Measurements from ENCODE around the gene INPP5J.

Gene INPP5J

GRCh38 chr22:31121403-31121802, 1.4 kb upstream of the INPP5J start:
- no peaks in the 10 kb centered on the region for H3K9me3 ChIP-seq (ENCODE audit: control insufficient read depth, insufficient read depth, low read length)
- no peak overlapping the region for H3K9ac ChIP-seq (ENCODE audit: low read depth, low read length)
- no peaks in the 10 kb centered on the region for H3K36me3 ChIP-seq (ENCODE audit: insufficient read depth, low read length)
- peaks cover 15% of the 10 kb centered on the region for H3K4me1 ChIP-seq (ENCODE audit: insufficient read depth, low read length)

- H3K9me3 ChIP-seq (ENCODE audit: control insufficient read depth, insufficient read depth, low read length), result no peaks in the 10 kb centered on the region
- H3K36me3 ChIP-seq (ENCODE audit: insufficient read depth, low read length), result no peaks in the 10 kb centered on the region
- peaks cover 15% of the 10 kb centered on the region for H3K4me1 ChIP-seq (ENCODE audit: insufficient read depth, low read length)
- H3K9ac ChIP-seq (ENCODE audit: low read depth, low read length), result no peak overlapping the region
These were observed 602 bp upstream of the INPP5J start for GRCh38 chr22:31122196-31122531.

- no peaks in the 10 kb centered on the region for H3K36me3 ChIP-seq (ENCODE audit: insufficient read depth, low read length)
- H3K9ac ChIP-seq (ENCODE audit: low read depth, low read length), result peak overlapping the region; percentile 54
- peaks cover 15% of the 10 kb centered on the region for H3K4me1 ChIP-seq (ENCODE audit: insufficient read depth, low read length)
- no peaks in the 10 kb centered on the region for H3K9me3 ChIP-seq (ENCODE audit: control insufficient read depth, insufficient read depth, low read length)
These were observed 481 bp downstream of the INPP5J start for GRCh38 chr22:31123292-31123602.

GRCh38 chr22:31124290-31124689, 1.5 kb downstream of the INPP5J start:
- Histone ChIP-seq H3K4me1 (ENCODE audit: insufficient read depth, low read length) (peaks cover 12% of the 10 kb centered on the region), H3K9ac (ENCODE audit: low read depth, low read length) (no peak overlapping the region), H3K9me3 (ENCODE audit: control insufficient read depth, insufficient read depth, low read length) (no peaks in the 10 kb centered on the region), H3K36me3 (ENCODE audit: insufficient read depth, low read length) (no peaks in the 10 kb centered on the region)

GRCh38 chr22:31124811-31125465, 2.2 kb downstream of the INPP5J start:
- peaks cover 11% of the 10 kb centered on the region for H3K4me1 ChIP-seq (ENCODE audit: insufficient read depth, low read length)
- no peaks in the 10 kb centered on the region for H3K9me3 ChIP-seq (ENCODE audit: control insufficient read depth, insufficient read depth, low read length)
- H3K9ac ChIP-seq (ENCODE audit: low read depth, low read length), result no peak overlapping the region
- no peaks in the 10 kb centered on the region for H3K36me3 ChIP-seq (ENCODE audit: insufficient read depth, low read length)

GRCh38 chr22:31125521-31126117, 2.9 kb downstream of the INPP5J start:
- no peaks in the 10 kb centered on the region for H3K9me3 ChIP-seq (ENCODE audit: control insufficient read depth, insufficient read depth, low read length)
- no peak overlapping the region for H3K9ac ChIP-seq (ENCODE audit: low read depth, low read length)
- H3K36me3 ChIP-seq (ENCODE audit: insufficient read depth, low read length), result no peaks in the 10 kb centered on the region
- peaks cover 11% of the 10 kb centered on the region for H3K4me1 ChIP-seq (ENCODE audit: insufficient read depth, low read length)

- Histone ChIP-seq H3K9me3 (ENCODE audit: control insufficient read depth, insufficient read depth, low read length) (no peaks in the 10 kb centered on the region), H3K9ac (ENCODE audit: low read depth, low read length) (no peak overlapping the region), H3K4me1 (ENCODE audit: insufficient read depth, low read length) (peaks cover 11% of the 10 kb centered on the region), H3K36me3 (ENCODE audit: insufficient read depth, low read length) (no peaks in the 10 kb centered on the region)
These were observed 3.5 kb downstream of the INPP5J start for GRCh38 chr22:31126128-31126868.

GRCh38 chr22:31126869-31127175, 4.1 kb downstream of the INPP5J start:
- Histone ChIP-seq H3K9ac (ENCODE audit: low read depth, low read length) (no peak overlapping the region), H3K36me3 (ENCODE audit: insufficient read depth, low read length) (no peaks in the 10 kb centered on the region), H3K9me3 (ENCODE audit: control insufficient read depth, insufficient read depth, low read length) (no peaks in the 10 kb centered on the region), H3K4me1 (ENCODE audit: insufficient read depth, low read length) (peaks cover 11% of the 10 kb centered on the region)

GRCh38 chr22:31127181-31127772, 4.5 kb downstream of the INPP5J start:
- H3K4me1 ChIP-seq (ENCODE audit: insufficient read depth, low read length), result peaks cover 11% of the 10 kb centered on the region
- H3K36me3 ChIP-seq (ENCODE audit: insufficient read depth, low read length), result no peaks in the 10 kb centered on the region
- H3K9me3 ChIP-seq (ENCODE audit: control insufficient read depth, insufficient read depth, low read length), result no peaks in the 10 kb centered on the region
- peak overlapping the region; percentile 20; the same call in 1 of the 2 replicates for H3K9ac ChIP-seq (ENCODE audit: low read depth, low read length)

GRCh38 chr22:31128156-31128555, 5.4 kb downstream of the INPP5J start:
- no peak overlapping the region for H3K9ac ChIP-seq (ENCODE audit: low read depth, low read length)
- H3K9me3 ChIP-seq (ENCODE audit: control insufficient read depth, insufficient read depth, low read length), result no peaks in the 10 kb centered on the region
- no peaks in the 10 kb centered on the region for H3K36me3 ChIP-seq (ENCODE audit: insufficient read depth, low read length)
- H3K4me1 ChIP-seq (ENCODE audit: insufficient read depth, low read length), result peaks cover 5% of the 10 kb centered on the region; the same call in 1 of the 2 replicates

- Histone ChIP-seq H3K4me1 (ENCODE audit: insufficient read depth, low read length) (no peaks in the 10 kb centered on the region; the same call in 1 of the 2 replicates), H3K9me3 (ENCODE audit: control insufficient read depth, insufficient read depth, low read length) (no peaks in the 10 kb centered on the region), H3K36me3 (ENCODE audit: insufficient read depth, low read length) (peaks cover 11% of the 10 kb centered on the region; the same call in 1 of the 2 replicates), H3K9ac (ENCODE audit: low read depth, low read length) (no peak overlapping the region)
These were observed 8.1 kb downstream of the INPP5J start for GRCh38 chr22:31130873-31131272.

- Histone ChIP-seq H3K9ac (ENCODE audit: low read depth, low read length) (no peak overlapping the region), H3K36me3 (ENCODE audit: insufficient read depth, low read length) (peaks cover 11% of the 10 kb centered on the region; the same call in 1 of the 2 replicates), H3K9me3 (ENCODE audit: control insufficient read depth, insufficient read depth, low read length) (no peaks in the 10 kb centered on the region), H3K4me1 (ENCODE audit: insufficient read depth, low read length) (no peaks in the 10 kb centered on the region; the same call in 1 of the 2 replicates)
These were observed 11.1 kb downstream of the INPP5J start for GRCh38 chr22:31133911-31134310.

- Histone ChIP-seq H3K9me3 (ENCODE audit: control insufficient read depth, insufficient read depth, low read length) (no peaks in the 10 kb centered on the region), H3K36me3 (ENCODE audit: insufficient read depth, low read length) (peaks cover 11% of the 10 kb centered on the region; the same call in 1 of the 2 replicates), H3K4me1 (ENCODE audit: insufficient read depth, low read length) (peaks cover 3% of the 10 kb centered on the region; the same call in 1 of the 2 replicates), H3K9ac (ENCODE audit: low read depth, low read length) (no peak overlapping the region)
These were observed 11.9 kb downstream of the INPP5J start for GRCh38 chr22:31134688-31135087.

GRCh38 chr22:31135706-31136105, 12.9 kb downstream of the INPP5J start:
- peaks cover 5% of the 10 kb centered on the region for H3K4me1 ChIP-seq (ENCODE audit: insufficient read depth, low read length)
- H3K36me3 ChIP-seq (ENCODE audit: insufficient read depth, low read length), result peaks cover 11% of the 10 kb centered on the region; the same call in 1 of the 2 replicates
- H3K9ac ChIP-seq (ENCODE audit: low read depth, low read length), result no peak overlapping the region
- H3K9me3 ChIP-seq (ENCODE audit: control insufficient read depth, insufficient read depth, low read length), result no peaks in the 10 kb centered on the region

- H3K9ac ChIP-seq (ENCODE audit: low read depth, low read length), result no peak overlapping the region
- no peaks in the 10 kb centered on the region for H3K9me3 ChIP-seq (ENCODE audit: control insufficient read depth, insufficient read depth, low read length)
- peaks cover 9% of the 10 kb centered on the region for H3K4me1 ChIP-seq (ENCODE audit: insufficient read depth, low read length)
- H3K36me3 ChIP-seq (ENCODE audit: insufficient read depth, low read length), result peaks cover 11% of the 10 kb centered on the region; the same call in 1 of the 2 replicates
These were observed 13.4 kb downstream of the INPP5J start for GRCh38 chr22:31136155-31136554.
